ENCODE results near the gene GABRG3.

Gene GABRG3

GRCh38 chr15:27167738-27168137 lies 196.8 kb downstream of the GABRG3 start:
- TF ChIP-seq CTCF (IDR thresholded peaks at IDR 0.05; ENCODE audit: poor library complexity, severe bottlenecking) = no peak
- no peak for ATAC-seq (ENCODE audit: low read depth)

GRCh38 chr15:27170851-27171250 lies 199.9 kb downstream of the GABRG3 start:
- ATAC-seq (ENCODE audit: low read depth) (no peak), DNase-seq (ENCODE audit: low spot score) (no peak)
- no peak overlapping the region for H3K27ac ChIP-seq (ENCODE audit: poor library complexity, severe bottlenecking)
- no peaks in the 10 kb centered on the region for H3K36me3 ChIP-seq (ENCODE audit: low read depth)
- no peaks in the 10 kb centered on the region for H3K27me3 ChIP-seq (ENCODE audit: insufficient read depth, poor library complexity, severe bottlenecking)
- H3K4me3 ChIP-seq (ENCODE audit: severe bottlenecking) = no peak overlapping the region
- TF ChIP-seq CTCF (IDR thresholded peaks at IDR 0.05; ENCODE audit: poor library complexity, severe bottlenecking) = no peak
- no peaks in the 10 kb centered on the region for H3K4me1 ChIP-seq (ENCODE audit: insufficient read depth, poor library complexity, severe bottlenecking)
- no peaks in the 10 kb centered on the region for H3K9me3 ChIP-seq (ENCODE audit: severe bottlenecking)

More at GRCh38 chr15:27167738-27168137, 196.8 kb downstream of the GABRG3 start:
- Histone ChIP-seq H3K4me3 (ENCODE audit: severe bottlenecking) (no peak overlapping the region), H3K36me3 (ENCODE audit: low read depth) (no peaks in the 10 kb centered on the region), H3K27me3 (ENCODE audit: insufficient read depth, poor library complexity, severe bottlenecking) (peaks cover 7% of the 10 kb centered on the region), H3K27ac (ENCODE audit: poor library complexity, severe bottlenecking) (no peak overlapping the region), H3K4me1 (ENCODE audit: insufficient read depth, poor library complexity, severe bottlenecking) (no peaks in the 10 kb centered on the region), H3K9me3 (ENCODE audit: severe bottlenecking) (no peaks in the 10 kb centered on the region)
- DNase-seq (ENCODE audit: low spot score) = no peak

- Histone ChIP-seq H3K9me3 (ENCODE audit: severe bottlenecking) (peaks cover 13% of the 10 kb centered on the region), H3K27me3 (ENCODE audit: insufficient read depth, poor library complexity, severe bottlenecking) (no peaks in the 10 kb centered on the region), H3K36me3 (ENCODE audit: low read depth) (no peaks in the 10 kb centered on the region), H3K27ac (ENCODE audit: poor library complexity, severe bottlenecking) (no peak overlapping the region), H3K4me3 (ENCODE audit: severe bottlenecking) (no peak overlapping the region), H3K4me1 (ENCODE audit: insufficient read depth, poor library complexity, severe bottlenecking) (no peaks in the 10 kb centered on the region)
- ATAC-seq (ENCODE audit: low read depth) (no peak), DNase-seq (ENCODE audit: low spot score) (no peak)
- TF ChIP-seq CTCF (IDR thresholded peaks at IDR 0.05; ENCODE audit: poor library complexity, severe bottlenecking) = no peak
Measured at GRCh38 chr15:27172821-27173220, 201.8 kb downstream of the GABRG3 start.

DNA sequence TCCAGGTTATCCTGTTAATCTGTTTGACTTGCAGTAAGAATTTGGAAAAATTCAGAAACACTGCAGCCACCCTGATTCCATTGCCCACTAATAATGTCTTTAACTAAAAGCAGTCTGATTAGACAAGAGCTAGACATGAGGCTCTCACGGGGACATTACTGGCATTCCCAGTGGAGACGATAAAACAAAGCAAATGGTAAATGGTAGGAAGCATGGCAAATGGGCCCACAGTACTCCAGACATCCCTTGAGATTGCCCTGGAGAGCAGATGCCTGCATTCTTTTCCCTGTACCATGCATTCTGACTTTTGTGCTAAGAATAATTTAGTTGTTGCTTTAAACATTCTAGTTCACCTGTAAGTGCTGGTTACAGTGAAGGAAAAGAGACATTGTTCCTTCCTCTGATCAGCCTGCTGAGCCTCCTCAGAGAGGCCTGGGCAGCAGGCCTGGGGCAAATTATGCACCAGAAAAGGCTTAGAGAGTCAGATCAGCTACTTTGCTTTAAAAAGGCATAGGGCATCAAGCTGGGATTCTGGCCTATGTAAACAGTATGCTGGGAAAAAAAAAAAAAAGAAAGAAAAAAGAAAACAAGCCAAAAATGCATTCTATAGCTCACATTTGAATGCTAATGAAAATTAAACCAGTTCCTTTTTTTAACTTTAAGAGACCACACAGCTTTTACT lies 204.6 kb downstream of the GABRG3 start:
- Histone ChIP-seq H3K9me3 (ENCODE audit: severe bottlenecking) (peaks cover 13% of the 10 kb centered on the region), H3K4me1 (ENCODE audit: insufficient read depth, poor library complexity, severe bottlenecking) (no peaks in the 10 kb centered on the region), H3K36me3 (ENCODE audit: low read depth) (no peaks in the 10 kb centered on the region), H3K27me3 (ENCODE audit: insufficient read depth, poor library complexity, severe bottlenecking) (no peaks in the 10 kb centered on the region), H3K4me3 (ENCODE audit: severe bottlenecking) (no peak overlapping the region), H3K27ac (ENCODE audit: poor library complexity, severe bottlenecking) (no peak overlapping the region)
- no peak for TF ChIP-seq CTCF (IDR thresholded peaks at IDR 0.05; ENCODE audit: poor library complexity, severe bottlenecking)
- DNase-seq (ENCODE audit: low spot score) = no peak
- ATAC-seq (ENCODE audit: low read depth) = no peak

DNA sequence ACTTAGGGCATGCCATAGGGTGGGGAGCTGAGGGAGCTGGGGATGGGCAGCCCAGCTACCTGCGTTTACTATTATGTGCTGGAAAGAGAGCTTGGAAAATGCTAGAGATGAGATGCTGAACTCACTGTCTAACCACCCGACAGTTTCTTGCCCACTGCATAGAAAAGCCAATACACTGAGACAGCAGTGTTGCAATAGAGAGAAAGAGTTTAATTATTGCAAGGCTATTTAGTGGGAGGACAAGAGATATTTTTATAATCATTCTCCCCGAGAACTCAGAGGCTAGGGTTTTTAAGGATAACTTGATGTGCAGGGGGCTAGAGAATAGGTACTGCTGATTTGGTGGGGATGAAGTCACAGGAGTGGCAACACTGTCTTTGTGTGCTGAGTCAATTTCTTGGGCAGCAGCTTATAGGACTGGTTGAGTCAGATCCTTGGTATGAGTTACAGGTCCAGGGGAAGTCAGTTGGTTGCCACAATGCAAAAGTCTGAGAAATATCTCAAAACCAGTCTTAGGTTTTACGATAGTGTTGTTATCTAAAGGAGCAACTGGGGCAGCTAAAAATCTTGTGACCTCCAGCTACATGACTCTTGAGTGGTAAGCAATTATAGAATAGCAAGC lies 205.9 kb downstream of the GABRG3 start:
- no peaks in the 10 kb centered on the region for H3K36me3 ChIP-seq (ENCODE audit: low read depth)
- DNase-seq (ENCODE audit: low spot score) (no peak), ATAC-seq (ENCODE audit: low read depth) (no peak)
- peaks cover 13% of the 10 kb centered on the region for H3K9me3 ChIP-seq (ENCODE audit: severe bottlenecking)
- H3K4me1 ChIP-seq (ENCODE audit: insufficient read depth, poor library complexity, severe bottlenecking) = no peaks in the 10 kb centered on the region
- TF ChIP-seq CTCF (IDR thresholded peaks at IDR 0.05; ENCODE audit: poor library complexity, severe bottlenecking) = no peak
- H3K4me3 ChIP-seq (ENCODE audit: severe bottlenecking) = no peak overlapping the region
- H3K27ac ChIP-seq (ENCODE audit: poor library complexity, severe bottlenecking) = no peak overlapping the region
- H3K27me3 ChIP-seq (ENCODE audit: insufficient read depth, poor library complexity, severe bottlenecking) = no peaks in the 10 kb centered on the region

All from RWPE2 (cell line).